PFSK-1 (cell line): ENCODE data around the gene DDX6.
A peak's percentile ranks its signal among the peaks of the same experiment; 100 is the strongest.

Source experiments
- FOXP2 ChIP-seq: optimal IDR thresholded peaks from 2 replicates; pipeline ENCODE3; 2011; ENCODE audit warnings: borderline replicate concordance, control low read depth, inconsistent platforms; ENCODE audit not compliant: insufficient read depth; ENCODE audit errors: extremely low read length, extremely low read depth
- POLR2AphosphoS5 ChIP-seq: IDR thresholded peaks from 2 replicates; pipeline ENCODE4 v1.6.1; 2012; ENCODE audit warnings: low read depth, mild to moderate bottlenecking, control low read depth, low read length, moderate library complexity
- SIN3A ChIP-seq: IDR thresholded peaks from 2 replicates; pipeline ENCODE4 v1.6.1; 2012; ENCODE audit warnings: mild to moderate bottlenecking, low read length, moderate library complexity, borderline replicate concordance; ENCODE audit not compliant: insufficient read depth
- TAF1 ChIP-seq: IDR thresholded peaks from 2 replicates; pipeline ENCODE4 v1.6.1; 2012; ENCODE audit warnings: low read length, control low read depth, borderline replicate concordance; ENCODE audit not compliant: insufficient read depth
- TF ChIP-seq, protein P1 (sequence below), 2 experiments: IDR thresholded peaks; 2 replicates each; pipeline versions ENCODE4 v1.6.1 to v1.8.0; 2011 to 2012; ENCODE audit warnings: low read depth in 2 of 2, low read length in 2 of 2, control low read depth in 1 of 2, inconsistent platforms in 1 of 2, mild to moderate bottlenecking in 1 of 2, moderate library complexity in 1 of 2; ENCODE audit not compliant: insufficient read depth in 1 of 2

Gene DDX6

GRCh38 chr11:118705111-118705741 lies 85.7 kb downstream of the DDX6 start:
- no peak for TF ChIP-seq FOXP2
- TF ChIP-seq TAF1, result no peak
- TF ChIP-seq POLR2AphosphoS5, result no peak
- TF ChIP-seq SIN3A, result no peak
- TF ChIP-seq, protein P1, sequence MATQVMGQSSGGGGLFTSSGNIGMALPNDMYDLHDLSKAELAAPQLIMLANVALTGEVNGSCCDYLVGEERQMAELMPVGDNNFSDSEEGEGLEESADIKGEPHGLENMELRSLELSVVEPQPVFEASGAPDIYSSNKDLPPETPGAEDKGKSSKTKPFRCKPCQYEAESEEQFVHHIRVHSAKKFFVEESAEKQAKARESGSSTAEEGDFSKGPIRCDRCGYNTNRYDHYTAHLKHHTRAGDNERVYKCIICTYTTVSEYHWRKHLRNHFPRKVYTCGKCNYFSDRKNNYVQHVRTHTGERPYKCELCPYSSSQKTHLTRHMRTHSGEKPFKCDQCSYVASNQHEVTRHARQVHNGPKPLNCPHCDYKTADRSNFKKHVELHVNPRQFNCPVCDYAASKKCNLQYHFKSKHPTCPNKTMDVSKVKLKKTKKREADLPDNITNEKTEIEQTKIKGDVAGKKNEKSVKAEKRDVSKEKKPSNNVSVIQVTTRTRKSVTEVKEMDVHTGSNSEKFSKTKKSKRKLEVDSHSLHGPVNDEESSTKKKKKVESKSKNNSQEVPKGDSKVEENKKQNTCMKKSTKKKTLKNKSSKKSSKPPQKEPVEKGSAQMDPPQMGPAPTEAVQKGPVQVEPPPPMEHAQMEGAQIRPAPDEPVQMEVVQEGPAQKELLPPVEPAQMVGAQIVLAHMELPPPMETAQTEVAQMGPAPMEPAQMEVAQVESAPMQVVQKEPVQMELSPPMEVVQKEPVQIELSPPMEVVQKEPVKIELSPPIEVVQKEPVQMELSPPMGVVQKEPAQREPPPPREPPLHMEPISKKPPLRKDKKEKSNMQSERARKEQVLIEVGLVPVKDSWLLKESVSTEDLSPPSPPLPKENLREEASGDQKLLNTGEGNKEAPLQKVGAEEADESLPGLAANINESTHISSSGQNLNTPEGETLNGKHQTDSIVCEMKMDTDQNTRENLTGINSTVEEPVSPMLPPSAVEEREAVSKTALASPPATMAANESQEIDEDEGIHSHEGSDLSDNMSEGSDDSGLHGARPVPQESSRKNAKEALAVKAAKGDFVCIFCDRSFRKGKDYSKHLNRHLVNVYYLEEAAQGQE (IDR thresholded peaks at IDR 0.05; ENCODE audit: insufficient read depth in 1 of 2, low read depth in 2 of 2, low read length in 2 of 2), result no peak

DNA sequence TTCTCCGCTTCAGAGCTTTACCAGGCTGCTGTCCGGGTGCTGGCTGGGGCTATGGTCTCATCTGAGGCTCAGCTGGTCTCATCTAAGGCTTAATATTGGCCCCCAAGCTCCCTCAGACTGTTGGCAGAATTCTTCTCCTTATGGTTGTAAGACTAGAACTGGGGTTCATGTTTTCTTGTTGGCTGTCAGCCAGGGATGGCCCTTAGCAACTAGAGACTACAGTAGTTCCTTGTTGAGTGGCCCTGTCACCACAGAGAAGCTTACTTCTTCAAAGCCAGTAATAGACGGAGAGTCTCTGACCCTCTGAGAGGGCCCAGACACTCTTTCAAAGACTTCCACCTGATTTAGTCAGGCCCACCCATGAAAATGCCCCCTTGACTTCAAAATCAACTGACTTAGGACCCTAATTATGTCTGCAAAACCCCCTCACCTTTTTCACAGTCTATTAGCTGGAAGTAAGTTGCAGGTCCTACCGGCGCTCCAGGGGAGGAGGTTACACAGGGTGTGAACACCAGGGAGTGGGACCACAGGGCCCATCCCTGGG lies 87.3 kb downstream of the DDX6 start:
- no peak for TF ChIP-seq TAF1
- TF ChIP-seq FOXP2, result no peak
- no peak for TF ChIP-seq SIN3A
- TF ChIP-seq POLR2AphosphoS5, result no peak
- TF ChIP-seq, protein P1 (IDR thresholded peaks at IDR 0.05; ENCODE audit: insufficient read depth in 1 of 2, low read depth in 2 of 2, low read length in 2 of 2), result peak in 1 of 2 experiments; percentile 43; a peak in 1 of 4 replicates

- TF ChIP-seq FOXP2, result no peak
- TF ChIP-seq POLR2AphosphoS5, result no peak
- TF ChIP-seq, protein P1 (IDR thresholded peaks at IDR 0.05; ENCODE audit: insufficient read depth in 1 of 2, low read depth in 2 of 2, low read length in 2 of 2), result no peak
- TF ChIP-seq TAF1, result no peak
- TF ChIP-seq SIN3A, result no peak
These were observed 91.3 kb downstream of the DDX6 start for GRCh38 chr11:118699506-118700220.
